ENCODE data around the gene JARID2.

Gene JARID2

GRCh38 chr6:15255909-15256395 is 10.1 kb downstream of the JARID2 start:
- no peak for DNase-seq (ENCODE audit: low read depth, low spot score)
- no peak overlapping the region for H3K4me3 ChIP-seq (ENCODE audit: low read depth, low read length)
- TF ChIP-seq, protein P1, sequence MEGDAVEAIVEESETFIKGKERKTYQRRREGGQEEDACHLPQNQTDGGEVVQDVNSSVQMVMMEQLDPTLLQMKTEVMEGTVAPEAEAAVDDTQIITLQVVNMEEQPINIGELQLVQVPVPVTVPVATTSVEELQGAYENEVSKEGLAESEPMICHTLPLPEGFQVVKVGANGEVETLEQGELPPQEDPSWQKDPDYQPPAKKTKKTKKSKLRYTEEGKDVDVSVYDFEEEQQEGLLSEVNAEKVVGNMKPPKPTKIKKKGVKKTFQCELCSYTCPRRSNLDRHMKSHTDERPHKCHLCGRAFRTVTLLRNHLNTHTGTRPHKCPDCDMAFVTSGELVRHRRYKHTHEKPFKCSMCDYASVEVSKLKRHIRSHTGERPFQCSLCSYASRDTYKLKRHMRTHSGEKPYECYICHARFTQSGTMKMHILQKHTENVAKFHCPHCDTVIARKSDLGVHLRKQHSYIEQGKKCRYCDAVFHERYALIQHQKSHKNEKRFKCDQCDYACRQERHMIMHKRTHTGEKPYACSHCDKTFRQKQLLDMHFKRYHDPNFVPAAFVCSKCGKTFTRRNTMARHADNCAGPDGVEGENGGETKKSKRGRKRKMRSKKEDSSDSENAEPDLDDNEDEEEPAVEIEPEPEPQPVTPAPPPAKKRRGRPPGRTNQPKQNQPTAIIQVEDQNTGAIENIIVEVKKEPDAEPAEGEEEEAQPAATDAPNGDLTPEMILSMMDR (IDR thresholded peaks at IDR 0.05; ENCODE audit: insufficient read depth, low read length, missing control alignments), result no peak
- ChIA-PET CTCF (interaction anchor here (1.2 kb wide), 1 partner anchor 134 kb away, joined by 3 read pairs; no protein-coding TSS in a partner anchor), POLR2A (no interaction called here)

DNA sequence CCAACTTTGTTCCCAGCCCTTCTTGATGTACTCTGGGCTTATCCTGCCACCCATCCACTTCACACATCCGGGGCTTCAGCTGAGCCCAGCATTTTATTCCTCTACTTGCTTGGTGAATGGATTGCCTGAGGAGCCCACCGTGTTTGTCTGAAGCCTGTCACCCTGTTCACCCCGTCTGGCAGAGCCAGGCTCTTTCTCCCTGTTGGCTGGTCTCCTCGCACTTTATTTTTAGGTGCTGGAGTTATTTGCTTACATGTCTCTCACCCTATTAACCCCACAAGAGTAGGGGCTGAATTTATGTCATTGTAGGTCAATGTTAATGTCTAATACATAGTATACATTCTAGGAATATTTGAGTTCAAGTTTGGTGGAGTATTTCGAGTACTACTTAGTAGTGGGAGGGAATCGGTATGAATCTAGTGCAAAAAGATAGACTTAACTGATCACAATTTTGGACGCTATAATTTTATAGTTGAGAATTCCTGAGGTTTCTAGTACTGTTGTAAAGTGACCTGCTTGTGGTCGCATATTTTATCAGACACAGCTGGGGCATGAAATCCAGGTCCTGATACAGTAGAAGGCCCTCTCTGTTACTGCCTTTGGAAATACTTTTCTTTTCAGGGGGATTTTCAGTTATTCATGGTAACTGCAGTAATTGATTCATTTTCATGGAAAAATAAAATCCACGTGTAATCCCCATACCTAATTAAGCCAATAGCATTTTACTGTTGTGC is 10.8 kb downstream of the JARID2 start:
- POLR2A ChIA-PET, result no interaction called here
- H3K4me3 ChIP-seq (ENCODE audit: low read depth, low read length), result no peak overlapping the region

GRCh38 chr6:15257357-15258132 is 11.7 kb downstream of the JARID2 start:
- TF ChIP-seq, protein P1 (IDR thresholded peaks at IDR 0.05; ENCODE audit: insufficient read depth, low read length, missing control alignments), result no peak
- DNase-seq (ENCODE audit: low read depth, low spot score), result no peak
- no peak overlapping the region for H3K4me3 ChIP-seq (ENCODE audit: low read depth, low read length)
- POLR2A ChIA-PET, result no interaction called here
- CTCF ChIA-PET, result no interaction called here

More for the DNA sequence above, 10.8 kb downstream of the JARID2 start:
- DNase-seq (ENCODE audit: low read depth, low spot score), result no peak
- CTCF ChIA-PET, result interaction anchor here (1.2 kb wide), 1 partner anchor 134 kb away, joined by 3 read pairs; no protein-coding TSS in a partner anchor
- TF ChIP-seq, protein P1 (IDR thresholded peaks at IDR 0.05; ENCODE audit: insufficient read depth, low read length, missing control alignments), result no peak

DNA sequence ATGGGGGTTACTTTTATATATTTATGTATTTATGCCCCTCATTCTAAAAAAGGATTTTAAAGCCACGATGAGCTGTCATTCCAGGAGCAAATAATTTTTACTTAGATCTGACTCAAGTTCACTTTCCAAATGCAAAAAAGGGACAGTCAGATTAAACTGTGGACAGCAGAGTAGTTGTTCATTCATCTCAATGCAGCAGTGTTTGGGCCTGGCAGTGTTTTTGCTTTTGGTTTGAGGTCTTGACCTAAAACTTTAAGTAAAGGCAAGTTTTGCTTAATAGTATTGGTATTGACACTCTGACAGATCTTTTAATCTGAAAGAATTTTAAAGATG is 13.9 kb downstream of the JARID2 start:
- TF ChIP-seq, protein P1 (IDR thresholded peaks at IDR 0.05; ENCODE audit: insufficient read depth, low read length, missing control alignments), result no peak
- H3K4me3 ChIP-seq (ENCODE audit: low read depth, low read length), result no peak overlapping the region
- ChIA-PET POLR2A (interaction anchor here (0.7 to 1.1 kb wide), 3 partner anchors 11 to 335 kb away, joined by 3 to 5 read pairs (median 3); no protein-coding TSS in a partner anchor), CTCF (interaction anchor here (1.2 to 2.0 kb wide), 5 partner anchors 10 to 231 kb away, joined by 3 to 10 read pairs (median 5); no protein-coding TSS in a partner anchor)
- no peak for DNase-seq (ENCODE audit: low read depth, low spot score)

GRCh38 chr6:15260099-15260821 is 14.4 kb downstream of the JARID2 start:
- H3K4me3 ChIP-seq (ENCODE audit: low read depth, low read length), result no peak overlapping the region
- no peak for DNase-seq (ENCODE audit: low read depth, low spot score)
- CTCF ChIA-PET, result interaction anchor here (1.2 to 2.0 kb wide), 6 partner anchors 11 to 230 kb away, joined by 3 to 10 read pairs (median 4); no protein-coding TSS in a partner anchor
- POLR2A ChIA-PET, result interaction anchor here (0.6 to 1.1 kb wide), 3 partner anchors 24 to 471 kb away, joined by 3 to 5 read pairs (median 3); no protein-coding TSS in a partner anchor
- TF ChIP-seq, protein P1 (IDR thresholded peaks at IDR 0.05; ENCODE audit: insufficient read depth, low read length, missing control alignments), result no peak
